ENCODE data around the gene NAA10.

The NAA10 gene

DNA sequence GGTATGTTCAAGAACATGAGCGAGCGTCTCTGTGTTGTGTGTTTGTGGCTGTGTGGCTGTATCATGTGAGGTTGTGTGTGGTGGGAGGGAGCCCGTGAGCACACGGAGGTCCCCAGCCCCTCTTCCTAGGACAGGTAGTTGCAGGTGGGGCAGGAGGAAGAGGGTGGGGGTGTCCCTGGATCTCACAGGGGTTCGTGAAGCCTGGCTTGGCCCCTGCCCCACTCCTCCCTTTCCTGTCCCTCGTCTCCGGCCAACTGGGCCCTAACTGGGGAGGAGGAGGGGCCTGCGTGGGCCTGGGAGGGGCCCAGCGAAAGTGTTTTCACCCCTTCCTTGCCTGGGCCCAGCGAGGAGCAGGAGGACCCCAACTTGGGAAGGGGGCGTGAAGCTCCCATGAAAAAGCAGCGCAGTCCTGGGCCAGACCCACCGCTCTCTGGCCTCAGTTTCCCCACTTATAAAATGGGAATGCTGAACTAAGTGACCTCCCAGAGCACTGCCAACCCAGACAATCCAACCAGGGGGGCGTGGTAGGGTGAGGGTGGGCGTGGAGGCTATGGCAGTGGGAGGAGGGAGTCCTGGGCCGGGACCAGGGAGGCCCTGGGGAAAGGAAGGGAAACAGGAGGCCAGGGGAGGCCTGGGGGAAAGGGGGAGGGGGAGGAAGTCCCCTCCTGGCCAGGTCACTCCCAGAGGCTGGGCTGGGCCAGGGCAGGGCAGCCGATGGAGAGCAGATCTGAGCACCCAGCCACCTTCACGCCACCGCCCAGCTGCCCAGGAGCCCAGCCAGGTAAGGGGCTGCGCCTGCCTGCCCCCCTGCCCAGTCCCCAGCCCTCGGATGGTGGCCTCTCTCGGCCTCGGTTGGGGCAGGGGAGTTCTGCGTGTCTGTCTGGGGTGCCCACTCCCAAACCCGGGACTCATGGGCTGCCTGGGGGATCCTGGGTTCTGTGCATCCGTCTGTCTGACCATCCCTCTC lies 30.6 kb downstream of the NAA10 start, which contains the start of gene AVPR2:
TSS of gene AVPR2 (plus strand) at position 683 of the 967 bp plus-strand sequence. CDS start 473 bp downstream, outside the sequence.
- Mint-ChIP-seq H3K4me1 (peaks cover 52% of the 10 kb centered on the region), H3K9me3 (no peaks in the 10 kb centered on the region), H3K4me3 (peak within 1 kb of the TSS; percentile 56), H3K27ac (peak within 1 kb of the TSS; percentile 86), H3K36me3 (peaks cover 11% of the 10 kb centered on the region), H3K27me3 (no peaks in the 10 kb centered on the region)
- peak; percentile 13 for ATAC-seq

DNA sequence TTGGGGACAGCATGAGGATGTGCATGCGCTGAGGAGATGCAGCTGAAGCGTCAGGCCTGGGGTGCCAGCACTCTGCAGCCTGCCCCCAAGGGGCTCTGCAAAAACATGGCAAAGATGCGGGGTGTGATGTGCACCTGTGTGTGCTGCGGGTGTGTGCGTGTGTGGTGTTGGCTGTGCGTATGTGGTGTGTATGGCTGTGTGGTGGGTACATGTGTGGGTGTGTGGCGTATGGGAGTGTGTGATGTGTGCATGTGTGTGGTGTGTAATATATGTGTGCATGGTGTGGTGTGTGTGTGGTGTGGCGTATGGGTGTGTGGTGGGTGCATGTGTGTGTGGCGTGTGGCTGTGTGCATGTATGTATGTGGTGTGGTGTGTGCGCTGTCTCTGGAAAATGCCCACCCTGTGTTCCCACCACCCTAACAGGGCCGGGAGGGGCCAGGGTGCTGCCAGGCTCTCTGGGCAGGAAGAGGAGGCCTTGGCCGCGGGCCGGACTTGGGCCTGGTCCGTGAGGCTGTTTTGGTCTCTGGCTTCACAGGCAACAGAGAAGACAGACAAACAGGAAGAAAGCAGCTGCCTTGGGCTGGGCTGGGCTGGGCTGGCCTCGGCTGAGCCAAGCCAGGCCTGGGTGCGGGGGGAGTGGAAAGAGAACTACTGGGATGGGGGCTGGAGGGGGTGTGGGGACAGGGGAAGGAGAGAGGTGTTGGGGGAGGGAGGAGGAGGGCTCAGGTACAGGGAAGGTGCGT lies 31.4 kb downstream of the NAA10 start:
- peak; percentile 32 for ATAC-seq
- no peaks in the 10 kb centered on the region for H3K9me3 Mint-ChIP-seq
- H3K27me3 Mint-ChIP-seq: no peaks in the 10 kb centered on the region
- peaks cover 52% of the 10 kb centered on the region for H3K4me1 Mint-ChIP-seq
- H3K36me3 Mint-ChIP-seq: peaks cover 5% of the 10 kb centered on the region
- peak overlapping the region; percentile 29 for H3K4me3 Mint-ChIP-seq
- H3K27ac Mint-ChIP-seq: peak overlapping the region; percentile 86

DNA sequence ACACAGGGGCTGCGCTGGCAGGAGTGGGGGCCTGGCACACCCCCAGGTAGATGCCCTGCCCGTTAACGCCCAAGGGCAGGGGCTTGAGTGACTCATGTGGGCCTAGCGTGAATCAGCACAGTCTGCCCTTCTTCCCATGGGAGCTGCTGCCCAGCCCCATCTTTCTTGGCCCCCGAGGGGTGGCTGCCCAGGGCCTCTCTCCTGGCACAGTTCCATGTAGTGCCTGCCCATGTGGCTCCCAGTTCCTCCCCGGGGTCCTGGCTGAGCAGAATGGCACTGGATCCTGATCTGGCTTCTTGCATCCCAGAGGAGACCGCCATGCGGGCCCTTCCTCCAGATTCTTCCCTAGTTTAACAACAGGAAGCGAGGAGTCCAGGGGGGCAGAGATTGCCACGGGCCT lies 32.5 kb downstream of the NAA10 start:
- Mint-ChIP-seq H3K36me3 (no peaks in the 10 kb centered on the region), H3K27me3 (no peaks in the 10 kb centered on the region), H3K4me1 (peaks cover 52% of the 10 kb centered on the region), H3K4me3 (no peak overlapping the region), H3K27ac (peak overlapping the region; percentile 89), H3K9me3 (no peaks in the 10 kb centered on the region)
- no peak for ATAC-seq

DNA sequence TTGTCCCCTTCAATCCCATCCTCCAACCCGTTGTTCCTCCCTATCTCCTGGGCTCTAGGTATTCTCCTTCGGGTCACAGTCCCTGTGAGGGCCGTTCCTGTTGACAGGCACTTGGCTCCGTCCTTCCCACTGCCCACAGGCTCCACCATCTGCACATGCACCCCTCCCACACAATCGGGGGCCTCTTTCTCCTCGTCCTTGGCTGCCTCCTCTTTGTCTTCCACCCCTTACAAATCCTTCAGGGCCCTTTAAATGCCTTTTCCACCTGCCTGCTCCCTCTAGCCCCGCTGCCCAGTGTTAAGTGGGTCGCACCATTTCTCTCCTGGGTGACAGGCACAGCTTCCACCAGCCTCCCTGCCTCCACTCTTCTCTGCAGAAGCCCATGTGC lies 33.1 kb downstream of the NAA10 start:
- Mint-ChIP-seq H3K27ac (peak overlapping the region; percentile 89), H3K9me3 (no peaks in the 10 kb centered on the region), H3K4me1 (peaks cover 52% of the 10 kb centered on the region), H3K4me3 (peak overlapping the region; percentile 35), H3K36me3 (no peaks in the 10 kb centered on the region), H3K27me3 (no peaks in the 10 kb centered on the region)
- no peak for ATAC-seq

DNA sequence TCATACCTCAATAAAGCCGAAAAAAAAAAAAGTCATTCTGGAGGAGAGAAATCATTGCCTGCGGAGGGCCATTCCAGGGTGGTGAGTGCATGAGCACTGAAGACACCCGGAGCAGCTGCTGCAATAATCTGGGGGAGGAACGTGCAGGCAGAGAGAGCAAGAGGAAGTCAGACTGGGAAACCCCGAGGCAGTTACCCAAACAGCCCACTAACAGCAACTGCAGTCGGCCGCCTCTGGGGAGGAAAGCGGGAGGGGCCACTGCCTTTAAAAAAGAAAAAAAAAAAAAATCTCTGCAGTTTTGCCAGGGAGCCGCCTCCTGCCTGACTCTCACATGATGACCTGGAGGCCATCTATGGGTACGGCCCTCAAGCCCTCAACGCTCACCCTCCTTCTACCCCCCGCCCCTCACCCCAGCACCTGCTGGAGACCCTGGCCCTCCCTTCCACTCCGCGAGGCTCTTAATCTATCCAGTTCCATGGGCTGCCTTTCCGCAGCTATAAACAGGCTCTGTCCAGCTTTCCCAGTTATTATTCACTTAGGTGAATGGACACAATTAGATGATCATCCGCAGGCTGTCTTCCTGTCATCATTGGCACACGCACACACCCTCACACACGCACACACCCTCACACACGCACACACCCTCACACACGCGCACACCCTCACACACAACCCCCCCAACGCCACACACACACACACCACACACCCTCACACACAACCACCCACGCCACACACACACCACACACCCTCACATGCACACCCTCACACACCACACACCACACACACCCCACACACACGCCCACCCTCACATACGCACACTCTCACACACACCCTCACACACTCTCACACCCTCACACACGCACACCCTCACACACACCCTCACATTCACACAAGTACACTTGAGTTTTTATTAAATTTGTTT lies 33.7 kb downstream of the NAA10 start:
- ATAC-seq: peak; percentile 91
- Mint-ChIP-seq H3K4me1 (peaks cover 49% of the 10 kb centered on the region), H3K4me3 (peak overlapping the region; percentile 35), H3K27me3 (no peaks in the 10 kb centered on the region), H3K9me3 (no peaks in the 10 kb centered on the region), H3K36me3 (no peaks in the 10 kb centered on the region), H3K27ac (peak overlapping the region; percentile 89)

DNA sequence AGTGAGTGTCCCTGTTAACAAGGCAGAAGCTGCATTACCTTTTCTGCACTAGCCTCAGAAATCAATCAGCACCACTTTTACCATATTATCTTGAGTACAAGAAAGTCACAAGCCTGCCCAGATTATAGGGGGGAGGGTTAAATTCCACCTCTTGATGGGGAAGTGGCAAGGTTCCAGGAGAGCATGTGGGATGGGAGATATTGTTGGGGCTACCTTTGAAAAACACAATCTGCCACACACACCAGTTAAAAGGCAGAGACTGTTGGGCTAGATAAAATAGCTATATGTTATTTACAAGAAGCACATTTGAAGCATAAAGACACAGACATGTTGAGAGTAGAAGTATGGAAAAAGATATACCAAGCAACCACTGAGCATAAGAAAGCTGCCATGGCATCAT lies 36.9 kb downstream of the NAA10 start:
- no peak overlapping the region for H3K27ac Mint-ChIP-seq
- ATAC-seq: no peak

DNA sequence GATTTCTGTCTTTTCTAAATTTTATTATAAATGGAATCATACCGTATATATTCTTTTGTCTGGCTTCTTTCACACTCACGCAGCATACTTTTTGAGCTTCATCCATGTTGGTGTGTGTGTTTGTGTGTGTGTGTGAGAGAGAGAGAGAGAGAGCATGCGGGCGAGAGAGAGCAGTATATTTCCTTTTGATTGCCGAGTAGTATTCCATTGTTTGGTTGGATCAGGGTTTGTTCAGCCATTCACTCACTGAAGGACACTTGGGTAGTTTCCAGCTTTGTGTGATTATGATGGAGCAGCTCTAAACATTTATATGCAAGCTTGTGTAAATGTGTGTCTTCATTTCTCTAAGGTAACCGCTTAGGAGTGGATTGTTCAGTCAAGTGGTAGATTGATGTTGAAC lies 45.7 kb downstream of the NAA10 start:
- H3K4me3 Mint-ChIP-seq: no peak overlapping the region

More for the DNA sequence above, 36.9 kb downstream of the NAA10 start:
- no peaks in the 10 kb centered on the region for H3K36me3 Mint-ChIP-seq
- no peak overlapping the region for H3K4me3 Mint-ChIP-seq
- H3K27me3 Mint-ChIP-seq: no peaks in the 10 kb centered on the region
- H3K9me3 Mint-ChIP-seq: no peaks in the 10 kb centered on the region
- peaks cover 25% of the 10 kb centered on the region for H3K4me1 Mint-ChIP-seq

DNA sequence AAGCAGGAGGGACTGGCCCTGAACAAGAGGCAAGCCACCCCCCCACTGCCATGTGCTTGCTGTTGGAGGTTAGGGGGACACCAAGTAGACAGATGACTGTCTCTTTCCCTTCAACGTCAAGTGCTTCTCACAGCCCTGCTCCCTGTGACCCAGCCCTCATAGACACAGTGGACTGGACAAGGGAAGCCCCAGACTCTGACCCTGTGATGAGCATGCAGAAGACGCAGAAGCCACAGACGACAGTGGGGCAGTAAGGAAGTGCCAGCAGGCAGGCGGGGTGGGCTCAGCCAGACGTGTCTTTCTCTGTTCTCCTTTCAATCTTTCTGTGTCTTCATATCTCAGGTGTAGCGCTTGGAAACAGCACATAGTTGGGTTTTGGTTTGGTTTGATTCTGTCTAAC lies 46.5 kb downstream of the NAA10 start:
- ATAC-seq: peak; percentile 93
- Mint-ChIP-seq H3K36me3 (no peaks in the 10 kb centered on the region), H3K27me3 (no peaks in the 10 kb centered on the region), H3K4me1 (peaks cover 12% of the 10 kb centered on the region), H3K9me3 (no peaks in the 10 kb centered on the region), H3K27ac (no peak overlapping the region), H3K4me3 (no peak overlapping the region)

More for the DNA sequence above, 45.7 kb downstream of the NAA10 start:
- no peaks in the 10 kb centered on the region for H3K27me3 Mint-ChIP-seq
- no peaks in the 10 kb centered on the region for H3K36me3 Mint-ChIP-seq
- no peak for ATAC-seq
- H3K27ac Mint-ChIP-seq: no peak overlapping the region
- peaks cover 12% of the 10 kb centered on the region for H3K4me1 Mint-ChIP-seq
- H3K9me3 Mint-ChIP-seq: no peaks in the 10 kb centered on the region

DNA sequence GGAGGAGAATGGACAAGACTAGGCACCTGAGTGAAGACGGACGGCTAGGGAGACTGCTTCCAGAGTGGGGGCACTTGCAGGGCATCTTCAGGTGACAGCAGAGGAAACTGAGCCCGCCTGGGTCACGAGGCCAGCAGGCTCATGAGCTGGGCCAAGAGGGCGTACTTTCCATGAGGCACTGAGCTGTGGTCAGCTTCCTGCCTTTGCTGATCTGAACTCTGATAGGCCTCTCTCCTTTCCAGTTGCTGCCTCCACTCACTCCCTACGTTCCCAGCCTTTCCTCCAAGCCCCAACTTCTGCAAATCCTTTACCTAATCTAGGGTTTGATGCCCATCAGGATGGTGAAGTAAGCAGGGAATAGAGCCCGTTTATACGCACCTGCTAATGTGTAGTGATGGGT lies 47.5 kb downstream of the NAA10 start:
- H3K36me3 Mint-ChIP-seq: no peaks in the 10 kb centered on the region
- H3K4me3 Mint-ChIP-seq: no peak overlapping the region
- H3K9me3 Mint-ChIP-seq: no peaks in the 10 kb centered on the region
- no peak overlapping the region for H3K27ac Mint-ChIP-seq
- no peaks in the 10 kb centered on the region for H3K27me3 Mint-ChIP-seq
- peaks cover 19% of the 10 kb centered on the region for H3K4me1 Mint-ChIP-seq
- ATAC-seq: no peak

DNA sequence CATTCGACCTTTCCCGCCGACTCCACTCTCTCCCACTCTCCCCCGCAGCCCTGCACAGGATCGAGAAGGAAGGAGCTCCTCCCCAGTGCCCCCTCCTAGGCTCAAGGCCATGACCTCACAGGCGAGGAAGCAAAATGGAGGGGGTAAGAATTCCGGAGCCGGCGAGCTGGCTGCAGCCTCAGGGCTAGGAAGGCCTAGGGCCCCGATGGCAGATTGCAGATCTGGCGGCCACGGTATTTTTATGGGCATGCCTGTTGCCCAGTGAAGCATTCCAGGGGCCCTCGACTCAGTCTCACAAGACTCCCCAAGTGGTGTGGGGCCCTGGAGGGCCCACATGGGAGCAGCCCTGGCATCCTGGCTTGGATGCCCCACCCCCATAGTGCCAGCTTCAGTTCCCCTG lies 47.9 kb downstream of the NAA10 start:
- Mint-ChIP-seq H3K4me3 (peak overlapping the region; percentile 55), H3K36me3 (no peaks in the 10 kb centered on the region), H3K27ac (no peak overlapping the region), H3K4me1 (peaks cover 23% of the 10 kb centered on the region), H3K9me3 (no peaks in the 10 kb centered on the region), H3K27me3 (no peaks in the 10 kb centered on the region)
- ATAC-seq: no peak

DNA sequence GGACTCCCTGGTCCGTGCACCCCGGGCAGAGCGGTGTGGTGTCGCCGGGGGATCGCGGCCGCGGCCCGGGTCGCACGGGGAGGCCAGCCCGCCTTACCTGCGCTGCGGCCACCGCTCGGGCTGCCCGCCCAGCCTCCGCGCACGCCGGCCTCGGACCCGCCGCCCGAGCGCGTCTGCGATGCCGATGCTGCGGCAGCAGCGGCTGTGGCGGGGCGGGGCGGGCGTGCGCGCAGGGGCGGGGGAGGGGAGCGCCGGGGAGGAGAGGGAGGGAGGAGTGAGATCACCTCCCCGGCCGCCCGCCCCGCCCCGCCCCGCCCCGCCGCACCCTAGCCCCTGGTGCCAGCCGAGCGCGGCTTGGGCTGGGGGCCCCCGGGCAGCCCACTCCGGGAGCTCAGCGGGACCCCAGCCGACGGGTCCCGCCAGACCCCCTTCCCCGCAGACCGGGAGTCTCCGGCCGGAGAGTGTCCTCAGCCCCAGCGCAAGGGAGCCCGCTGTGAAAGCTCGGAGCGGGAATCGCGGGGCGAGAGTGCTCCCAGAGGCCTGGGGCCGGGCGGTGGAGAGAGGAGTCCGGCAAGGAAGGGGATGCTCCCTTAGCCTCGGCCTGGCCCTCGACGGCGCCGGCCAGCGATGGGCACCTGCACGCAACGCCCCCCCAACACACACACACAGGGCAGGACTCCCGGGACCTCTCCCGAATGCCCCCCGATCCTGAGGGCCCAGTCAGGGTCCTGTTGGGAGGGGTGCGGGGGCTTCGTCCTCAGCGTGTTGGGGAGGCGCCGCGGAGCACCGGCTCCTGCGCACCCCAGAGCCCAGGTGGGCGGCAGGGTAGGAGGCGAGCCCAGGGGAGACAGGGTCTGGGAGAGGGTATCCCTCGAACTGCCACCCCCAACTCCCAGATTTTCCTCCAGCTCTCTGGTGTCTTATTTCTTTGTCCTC lies 48.6 kb downstream of the NAA10 start, which contains the start of gene L1CAM:
TSS of gene L1CAM (minus strand) at position 206 of the 936 bp plus-strand sequence. CDS start 10,337 bp downstream, outside the sequence.
- Mint-ChIP-seq H3K4me3 (peak within 1 kb of the TSS; percentile 55), H3K9me3 (no peaks in the 10 kb centered on the region), H3K27me3 (no peaks in the 10 kb centered on the region), H3K4me1 (peaks cover 23% of the 10 kb centered on the region), H3K27ac (no peak within 1 kb of the TSS), H3K36me3 (no peaks in the 10 kb centered on the region)
- peak; percentile 31 for ATAC-seq

DNA sequence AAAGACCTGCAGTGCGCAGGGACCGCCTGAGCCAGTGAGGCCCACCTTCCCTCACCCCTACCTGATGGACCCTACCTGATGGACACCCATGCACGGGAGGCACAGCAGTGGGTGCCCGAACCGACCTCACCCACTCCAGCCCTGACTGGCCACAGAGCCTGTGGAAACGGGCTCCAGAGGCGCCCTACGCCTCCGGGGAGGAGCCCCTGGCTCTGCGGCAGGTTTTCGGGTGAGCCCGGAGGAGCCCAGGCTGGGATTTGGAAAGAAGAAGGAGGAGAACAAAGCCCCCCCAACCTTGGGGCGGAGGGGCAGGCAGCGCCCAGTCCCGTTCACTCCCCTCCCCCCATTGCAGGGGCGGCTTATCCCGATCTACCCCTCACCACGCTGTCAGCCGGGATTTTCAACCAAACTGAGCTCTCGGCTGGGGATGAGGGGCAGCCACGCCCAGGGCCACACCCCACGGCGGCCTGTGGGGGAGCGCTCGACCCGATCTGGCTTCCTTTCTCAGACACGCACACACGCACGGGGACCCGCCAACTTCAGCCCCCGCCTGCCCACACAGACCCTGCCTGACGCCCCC lies 49.5 kb downstream of the NAA10 start:
- H3K9me3 Mint-ChIP-seq: no peaks in the 10 kb centered on the region
- no peak for ATAC-seq
- H3K27ac Mint-ChIP-seq: no peak overlapping the region
- peak overlapping the region; percentile 47 for H3K4me3 Mint-ChIP-seq
- no peaks in the 10 kb centered on the region for H3K27me3 Mint-ChIP-seq
- peaks cover 23% of the 10 kb centered on the region for H3K4me1 Mint-ChIP-seq
- H3K36me3 Mint-ChIP-seq: no peaks in the 10 kb centered on the region

DNA sequence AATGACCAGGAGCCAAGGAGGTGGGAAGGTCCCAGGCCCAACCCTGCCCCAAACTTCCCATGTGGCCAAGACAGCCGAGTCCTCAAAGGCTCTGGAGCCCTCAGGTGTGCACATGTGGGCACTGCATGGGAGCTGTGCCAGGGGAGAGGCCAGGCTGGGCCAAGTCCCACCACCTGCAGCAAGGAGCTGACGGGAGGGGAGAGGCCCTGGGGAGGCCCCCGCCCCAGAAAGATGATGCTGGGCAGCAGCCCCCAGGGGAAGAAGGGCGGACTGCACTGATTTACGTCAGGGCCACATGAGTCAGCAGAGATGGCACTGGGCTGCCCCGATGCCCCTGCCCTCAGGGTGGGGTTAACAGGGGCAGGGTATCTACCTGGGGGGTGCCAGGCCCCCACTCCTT lies 50.2 kb downstream of the NAA10 start:
- no peak overlapping the region for H3K4me3 Mint-ChIP-seq
- no peaks in the 10 kb centered on the region for H3K27me3 Mint-ChIP-seq
- H3K36me3 Mint-ChIP-seq: no peaks in the 10 kb centered on the region
- no peak overlapping the region for H3K27ac Mint-ChIP-seq
- no peak for ATAC-seq
- peaks cover 23% of the 10 kb centered on the region for H3K4me1 Mint-ChIP-seq
- H3K9me3 Mint-ChIP-seq: no peaks in the 10 kb centered on the region

Measured in stimulated activated memory B cell treated with anti-CD40 and anti-IgM and Interleukin-4, amounts not matched to agents 10 μg/mL and 1 μg/mL and 100 μg/mL, for 72 hours (primary cell).